Measurements from ENCODE around the gene GRK2. TPM values are rescaled to one million over a fixed set of nuclear protein-coding genes. Genes with fewer than 3 reads are reported as not detected.

Gene GRK2
- total RNA-seq, 2 donors from 2014 or later, result 58.0 to 61.7 TPM

- Histone ChIP-seq H3K9me3 (ENCODE audit: control insufficient read depth, low read length) (peaks cover 42% of the 10 kb centered on the region), H3K27me3 (ENCODE audit: control insufficient read depth, insufficient read depth, low read length, poor library complexity, severe bottlenecking) (no peaks in the 10 kb centered on the region), H3K36me3 (ENCODE audit: control insufficient read depth, insufficient read depth, low read length) (peaks cover 70% of the 10 kb centered on the region), H3K9ac (ENCODE audit: extremely low read depth, low read length, poor library complexity, severe bottlenecking) (no peak overlapping the region), H3K4me1 (ENCODE audit: control insufficient read depth, insufficient read depth, low read length) (no peaks in the 10 kb centered on the region), H3K27ac (ENCODE audit: low read depth, low read length) (no peak overlapping the region), H3K4me3 (ENCODE audit: low read length) (peak overlapping the region; percentile 45)
- Mint-ChIP-seq H3K9me3 (peaks cover 25% of the 10 kb centered on the region), H3K36me3 (ENCODE audit: low read depth) (peaks cover 81% of the 10 kb centered on the region), H3K4me3 (no peak overlapping the region), H3K27me3 (ENCODE audit: insufficient read depth) (no peaks in the 10 kb centered on the region), H3K27ac (no peak overlapping the region), H3K4me1 (no peaks in the 10 kb centered on the region)
- 95 to 100% methylated on average over 1 of the region's 1 CpG for WGBS, 2 experiments (ENCODE audit: insufficient coverage in 1 of 2, insufficient read length in 1 of 2)
- no peak for TF ChIP-seq CTCF (conservative IDR thresholded peaks at IDR 0.05)
- DNase-seq, result no peak
Observed at GRCh38 chr11:67295846-67296245, 29.6 kb downstream of the GRK2 start.

- H3K9ac ChIP-seq (ENCODE audit: extremely low read depth, low read length, poor library complexity, severe bottlenecking), result no peak overlapping the region
- peaks cover 25% of the 10 kb centered on the region for H3K9me3 Mint-ChIP-seq
Observed at GRCh38 chr11:67298786-67299185, 32.5 kb downstream of the GRK2 start.

GRCh38 chr11:67299471-67300191 is 33.4 kb downstream of the GRK2 start:
- DNase-seq, result no peak
- no peak overlapping the region for H3K27ac ChIP-seq (ENCODE audit: low read depth, low read length)
- H3K4me1 ChIP-seq (ENCODE audit: control insufficient read depth, insufficient read depth, low read length), result no peaks in the 10 kb centered on the region
- peaks cover 26% of the 10 kb centered on the region for H3K9me3 ChIP-seq (ENCODE audit: control insufficient read depth, low read length)
- no peaks in the 10 kb centered on the region for H3K27me3 ChIP-seq (ENCODE audit: control insufficient read depth, insufficient read depth, low read length, poor library complexity, severe bottlenecking)
- no peak overlapping the region for H3K4me3 Mint-ChIP-seq
- H3K4me1 Mint-ChIP-seq, result peaks cover 9% of the 10 kb centered on the region
- H3K36me3 ChIP-seq (ENCODE audit: control insufficient read depth, insufficient read depth, low read length), result peaks cover 42% of the 10 kb centered on the region
- no peak overlapping the region for H3K27ac Mint-ChIP-seq
- TF ChIP-seq CTCF (conservative IDR thresholded peaks at IDR 0.05), result no peak
- H3K27me3 Mint-ChIP-seq (ENCODE audit: insufficient read depth), result peaks cover under 1% of the 10 kb centered on the region
- no peak overlapping the region for H3K4me3 ChIP-seq (ENCODE audit: low read length)
- H3K9ac ChIP-seq (ENCODE audit: extremely low read depth, low read length, poor library complexity, severe bottlenecking), result no peak overlapping the region
- peaks cover 53% of the 10 kb centered on the region for H3K36me3 Mint-ChIP-seq (ENCODE audit: low read depth)
- peaks cover 22% of the 10 kb centered on the region for H3K9me3 Mint-ChIP-seq
- WGBS, 2 experiments (ENCODE audit: insufficient coverage in 1 of 2, insufficient read length in 1 of 2), result 94 to 95% methylated on average over 14 to 29 of the region's 29 CpGs

More at GRCh38 chr11:67298786-67299185, 32.5 kb downstream of the GRK2 start:
- Histone ChIP-seq H3K9me3 (ENCODE audit: control insufficient read depth, low read length) (peaks cover 34% of the 10 kb centered on the region), H3K4me3 (ENCODE audit: low read length) (no peak overlapping the region), H3K36me3 (ENCODE audit: control insufficient read depth, insufficient read depth, low read length) (peaks cover 51% of the 10 kb centered on the region), H3K4me1 (ENCODE audit: control insufficient read depth, insufficient read depth, low read length) (no peaks in the 10 kb centered on the region), H3K27me3 (ENCODE audit: control insufficient read depth, insufficient read depth, low read length, poor library complexity, severe bottlenecking) (no peaks in the 10 kb centered on the region), H3K27ac (ENCODE audit: low read depth, low read length) (no peak overlapping the region)
- Mint-ChIP-seq H3K36me3 (ENCODE audit: low read depth) (peaks cover 60% of the 10 kb centered on the region), H3K4me3 (no peak overlapping the region), H3K27ac (peak overlapping the region; percentile 16), H3K4me1 (peaks cover 8% of the 10 kb centered on the region), H3K27me3 (ENCODE audit: insufficient read depth) (no peaks in the 10 kb centered on the region)
- DNase-seq, result no peak
- 93 to 95% methylated on average over 4 to 7 of the region's 7 CpGs for WGBS, 2 experiments (ENCODE audit: insufficient coverage in 1 of 2, insufficient read length in 1 of 2)
- no peak for TF ChIP-seq CTCF (conservative IDR thresholded peaks at IDR 0.05)
